ENCODE results near the gene POLG2. TPM values are rescaled to one million over a fixed set of nuclear protein-coding genes. Genes with fewer than 3 reads are reported as not detected.

The POLG2 gene
- total RNA-seq, 1 experiment from 2014 or later: 42.7 TPM

- TF ChIP-seq CREM (CRISPR knock-in tag; IDR thresholded peaks at IDR 0.05) (no peak), ZNF263 (CRISPR knock-in tag; IDR thresholded peaks at IDR 0.05; ENCODE audit: low read depth) (no peak), EMX1 (CRISPR knock-in tag; IDR thresholded peaks at IDR 0.05) (no peak), OVOL2 (CRISPR knock-in tag; IDR thresholded peaks at IDR 0.05; ENCODE audit: borderline replicate concordance) (no peak)
Observed at GRCh38 chr17:64502809-64503208, 6.0 kb upstream of the POLG2 start (continued).

GRCh38 chr17:64502021-64502420 is 5.2 kb upstream of the POLG2 start:
- TF ChIP-seq IRF1 (CRISPR knock-in tag; IDR thresholded peaks at IDR 0.05) (no peak), ELF4 (CRISPR knock-in tag; IDR thresholded peaks at IDR 0.05; ENCODE audit: low read depth) (no peak), HMGA2 (CRISPR knock-in tag; IDR thresholded peaks at IDR 0.05) (no peak), HMGXB4 (CRISPR knock-in tag; IDR thresholded peaks at IDR 0.05) (no peak), MAX (CRISPR knock-in tag; IDR thresholded peaks at IDR 0.05) (no peak), PRRX2 (CRISPR knock-in tag; IDR thresholded peaks at IDR 0.05) (no peak), SMAD4 (CRISPR knock-in tag; IDR thresholded peaks at IDR 0.05) (no peak), IRF2 (CRISPR knock-in tag; IDR thresholded peaks at IDR 0.05; ENCODE audit: borderline replicate concordance, low read depth) (no peak), CBFB (CRISPR knock-in tag; IDR thresholded peaks at IDR 0.05; ENCODE audit: low read depth) (no peak), NR2C2 (CRISPR knock-in tag; IDR thresholded peaks at IDR 0.05) (no peak), CDX4 (CRISPR knock-in tag; IDR thresholded peaks at IDR 0.05; ENCODE audit: borderline replicate concordance) (no peak), PRDM15 (CRISPR knock-in tag; IDR thresholded peaks at IDR 0.05) (no peak), E2F5 (CRISPR knock-in tag; IDR thresholded peaks at IDR 0.05) (no peak), ARID4B (CRISPR knock-in tag; IDR thresholded peaks at IDR 0.05; ENCODE audit: borderline replicate concordance) (no peak)
- CTCF ChIA-PET: no interaction called here

More at GRCh38 chr17:64502021-64502420, 5.2 kb upstream of the POLG2 start:
- no peak for ATAC-seq
- Mint-ChIP-seq H3K27me3 (ENCODE audit: low read depth) (no peaks in the 10 kb centered on the region; the same call in 1 of the 2 replicates), H3K4me1 (peaks cover 58% of the 10 kb centered on the region), H3K9me3 (no peaks in the 10 kb centered on the region), H3K27ac (peak overlapping the region; percentile 90), H3K4me3 (no peak overlapping the region), H3K36me3 (peaks cover 67% of the 10 kb centered on the region)
- POLR2A ChIA-PET: interaction anchor here (0.5 kb wide), 1 partner anchor 116 kb away, joined by 3 read pairs; no protein-coding TSS in a partner anchor
- no peak for DNase-seq (ENCODE audit: low spot score)
